H9 (cell line): ENCODE measurements around the gene AQP3. TPM values are rescaled to one million over a fixed set of nuclear protein-coding genes. Genes with fewer than 3 reads are reported as not detected.

Experiments used
- DNase-seq: peaks from one replicate; pipeline ENCODE4 v3.0.0-alpha.2; 2017
- H2AFZ ChIP-seq: one replicate; pipeline ENCODE4 v1.6.1; 2013; ENCODE audit warnings: mild to moderate bottlenecking, low read length, control low read depth, moderate library complexity
- H2AK5ac ChIP-seq: 2 replicates; pipeline ENCODE4 v1.6.1; 2013; ENCODE audit warnings: low read length, control low read depth, mixed read lengths; ENCODE audit not compliant: insufficient read length
- H2BK120ac ChIP-seq: one replicate; pipeline ENCODE4 v1.6.1; 2013; ENCODE audit warnings: low read depth, mild to moderate bottlenecking, low read length, control low read depth, inconsistent platforms; ENCODE audit not compliant: poor library complexity, severe bottlenecking
- H2BK12ac ChIP-seq: 2 replicates; pipeline ENCODE4 v1.6.1; 2013; ENCODE audit warnings: low read length, control low read depth, mixed read lengths, low read depth; ENCODE audit not compliant: insufficient read length
- H2BK15ac ChIP-seq: 2 replicates; pipeline ENCODE4 v1.6.1; 2013; ENCODE audit warnings: low read depth, low read length, control low read depth
- H2BK20ac ChIP-seq: one replicate; pipeline ENCODE4 v1.6.1; 2013; ENCODE audit warnings: low read depth, mild to moderate bottlenecking, low read length, control low read depth, inconsistent platforms; ENCODE audit not compliant: poor library complexity, severe bottlenecking
- H2BK5ac ChIP-seq: 2 replicates; pipeline ENCODE4 v1.6.1; 2013; ENCODE audit warnings: low read length, control low read depth, mixed read lengths; ENCODE audit not compliant: insufficient read length
- H3K14ac ChIP-seq: 2 replicates; pipeline ENCODE4 v1.6.1; 2013; ENCODE audit warnings: low read length, control low read depth; ENCODE audit not compliant: insufficient read depth
- H3K18ac ChIP-seq: 2 replicates; pipeline ENCODE4 v1.6.1; 2013; ENCODE audit warnings: low read depth, mild to moderate bottlenecking, mixed read lengths, low read length, control low read depth; ENCODE audit not compliant: insufficient read length
- H3K23ac ChIP-seq: 2 replicates; pipeline ENCODE4 v1.6.1; 2013; ENCODE audit warnings: low read length, control low read depth, mixed read lengths, low read depth; ENCODE audit not compliant: insufficient read length
- H3K23me2 ChIP-seq: 2 replicates; pipeline ENCODE4 v1.6.1; 2013; ENCODE audit warnings: low read depth, mild to moderate bottlenecking, mixed read lengths, low read length, control low read depth; ENCODE audit not compliant: insufficient read length, poor library complexity, severe bottlenecking
- H3K27ac ChIP-seq: 2 replicates; pipeline ENCODE4 v1.5.1; 2013; ENCODE audit warnings: low read length, control low read depth, mixed read lengths, low read depth; ENCODE audit not compliant: insufficient read length
- H3K27me3 ChIP-seq: 2 replicates; pipeline ENCODE4 v1.6.1; 2013; ENCODE audit warnings: low read length, control low read depth, inconsistent platforms; ENCODE audit not compliant: insufficient read depth
- H3K4ac ChIP-seq: 2 replicates; pipeline ENCODE4 v1.6.1; 2013; ENCODE audit warnings: low read depth, mild to moderate bottlenecking, control low read depth, inconsistent platforms, low read length, moderate library complexity
- H3K4me1 ChIP-seq: 2 replicates; pipeline ENCODE4 v1.6.1; 2013; ENCODE audit warnings: low read length, control low read depth, inconsistent platforms; ENCODE audit not compliant: insufficient read depth
- H3K4me2 ChIP-seq: 2 replicates; pipeline ENCODE4 v1.6.1; 2013; ENCODE audit warnings: low read length, control low read depth, mixed read lengths; ENCODE audit not compliant: insufficient read length, insufficient read depth
- H3K56ac ChIP-seq: 2 replicates; pipeline ENCODE4 v1.6.1; 2013; ENCODE audit warnings: low read depth, mild to moderate bottlenecking, mixed read lengths, low read length, control low read depth; ENCODE audit not compliant: insufficient read length
- H3K79me1 ChIP-seq: 2 replicates; pipeline ENCODE4 v1.6.1; 2013; ENCODE audit warnings: low read depth, mild to moderate bottlenecking, moderate library complexity, low read length, control low read depth, inconsistent platforms; ENCODE audit not compliant: insufficient read depth, poor library complexity, severe bottlenecking
- H3K79me2 ChIP-seq: 2 replicates; pipeline ENCODE4 v1.6.1; 2013; ENCODE audit warnings: low read length, control low read depth, inconsistent platforms; ENCODE audit not compliant: insufficient read depth
- H3K9ac ChIP-seq: 2 replicates; pipeline ENCODE4 v1.6.1; 2013; ENCODE audit warnings: low read length, control low read depth, mixed read lengths; ENCODE audit not compliant: insufficient read length; ENCODE audit errors: extremely low read depth
- H3K9me3 ChIP-seq: one replicate; pipeline ENCODE4 v1.6.1; 2013; ENCODE audit warnings: low read depth, low read length, inconsistent platforms; ENCODE audit not compliant: control insufficient read depth
- H3T11ph ChIP-seq: one replicate; pipeline ENCODE4 v1.6.1; 2013; ENCODE audit warnings: mild to moderate bottlenecking, low read length, control low read depth, inconsistent platforms
- H4K20me1 ChIP-seq: one replicate; pipeline ENCODE4 v1.6.1; 2013; ENCODE audit not compliant: control insufficient read depth, insufficient read length, insufficient read depth
- H4K5ac ChIP-seq: 2 replicates; pipeline ENCODE4 v1.6.1; 2013; ENCODE audit warnings: low read depth, mild to moderate bottlenecking, mixed read lengths, low read length, control low read depth; ENCODE audit not compliant: insufficient read length
- H4K8ac ChIP-seq: replicated peaks from 2 replicates; pipeline ENCODE4 v1.6.1; 2013; ENCODE audit warnings: low read length, control low read depth, mixed read lengths, low read depth; ENCODE audit not compliant: insufficient read length
- H4K91ac ChIP-seq: 2 replicates; pipeline ENCODE4 v1.6.1; 2013; ENCODE audit warnings: low read depth, mild to moderate bottlenecking, moderate library complexity, mixed read lengths, low read length, control low read depth; ENCODE audit not compliant: insufficient read length
- H3K27ac Mint-ChIP-seq, 3 experiments: 2 replicates in 2 of 3; 3 replicates in 1 of 3; pipeline ENCODE4 v1.8.0; 2020 to 2021; ENCODE audit warnings: mixed read lengths in 3 of 3, mild to moderate bottlenecking in 1 of 3, moderate library complexity in 1 of 3
- H3K27me3 Mint-ChIP-seq: 2 replicates; pipeline ENCODE4 v1.8.0; 2021; ENCODE audit warnings: low read depth, mild to moderate bottlenecking, moderate library complexity, mixed read lengths
- H3K36me3 Mint-ChIP-seq, 3 experiments: 2 replicates in 2 of 3; 3 replicates in 1 of 3; pipeline ENCODE4 v1.8.0; 2020 to 2021; ENCODE audit warnings: low read depth in 3 of 3, mixed read lengths in 3 of 3; ENCODE audit not compliant: insufficient read depth in 1 of 3
- H3K4me1 Mint-ChIP-seq, 2 experiments: 2 replicates each; pipeline ENCODE4 v1.8.0; 2020; ENCODE audit warnings: mixed read lengths in 2 of 2
- H3K4me3 Mint-ChIP-seq, 2 experiments: 2 replicates in 1 of 2; 3 replicates in 1 of 2; pipeline ENCODE4 v1.8.0; 2020 to 2021; ENCODE audit warnings: mild to moderate bottlenecking in 2 of 2, mixed read lengths in 2 of 2, moderate library complexity in 1 of 2
- H3K9me3 Mint-ChIP-seq, 2 experiments: 2 replicates in 1 of 2; 3 replicates in 1 of 2; pipeline ENCODE4 v1.8.0; 2020; ENCODE audit warnings: mild to moderate bottlenecking in 2 of 2, mixed read lengths in 2 of 2, moderate library complexity in 1 of 2
- CTCF ChIP-seq: fragments of 200-600 bp; sonication (generic); conservative IDR thresholded peaks from 3 replicates; pipeline ENCODE4 v1.8.0; 2021; ENCODE audit warnings: antibody characterized with exemption, mild to moderate bottlenecking
- WGBS: extraction: QIAGEN DNeasy Blood & Tissue Kit; methylation state at CpG from one replicate; pipeline ENCODE4 v1.1.7; 2013; ENCODE audit warnings: missing lambda C conversion rate, low lambda C conversion rate, mixed read lengths; ENCODE audit not compliant: insufficient read length; ENCODE audit errors: extremely low coverage; 5-methylcytosine and 5-hydroxymethylcytosine counted together
- total RNA-seq: library from RNA; stranded (reverse); gene quantifications from 2 replicates; pipeline ENCODE4 v1.2.1, GENCODE V29; 2021

Gene AQP3
- total RNA-seq, 1 experiment from 2014 or later = 1.6 TPM

- no peaks in the 10 kb centered on the region for H3K27me3 ChIP-seq
- no peak overlapping the region for H2BK20ac ChIP-seq
- no peak overlapping the region for H3K9ac ChIP-seq
- H4K91ac ChIP-seq = no peak overlapping the region
- H3K9me3 Mint-ChIP-seq = peaks cover 0 to 3% of the 10 kb centered on the region in 2 experiments; a peak in 1 of 5 replicates
- H3K4me1 ChIP-seq = no peaks in the 10 kb centered on the region
- H3T11ph ChIP-seq = no peak overlapping the region
- no peak overlapping the region for H4K5ac ChIP-seq
- no peaks in the 10 kb centered on the region for H3K36me3 Mint-ChIP-seq
- H3K23ac ChIP-seq = no peak overlapping the region
- H3K4ac ChIP-seq = no peak overlapping the region
- no peak for DNase-seq
- no peak overlapping the region for H4K8ac ChIP-seq
- no peak overlapping the region for H3K27ac ChIP-seq
- no peak overlapping the region for H2AK5ac ChIP-seq
- no peak overlapping the region for H3K27ac Mint-ChIP-seq
- H3K4me2 ChIP-seq = no peak overlapping the region
- no peak overlapping the region for H2BK5ac ChIP-seq
- TF ChIP-seq CTCF = no peak
- H3K56ac ChIP-seq = no peak overlapping the region
- H3K23me2 ChIP-seq = no peaks in the 10 kb centered on the region
- H4K20me1 ChIP-seq = no peaks in the 10 kb centered on the region
- no peaks in the 10 kb centered on the region for H3K79me1 ChIP-seq
- H3K27me3 Mint-ChIP-seq = no peaks in the 10 kb centered on the region
- H2BK12ac ChIP-seq = no peak overlapping the region
- no peak overlapping the region for H2BK15ac ChIP-seq
- H3K14ac ChIP-seq = no peak overlapping the region; the same call in 1 of the 2 replicates
- no peak overlapping the region for H2AFZ ChIP-seq
- no peak overlapping the region for H3K18ac ChIP-seq
- no peak overlapping the region for H2BK120ac ChIP-seq
- H3K4me3 Mint-ChIP-seq = no peak overlapping the region; a peak in 1 of 5 replicates
- H3K79me2 ChIP-seq = no peaks in the 10 kb centered on the region
- no peaks in the 10 kb centered on the region for H3K9me3 ChIP-seq
- no peaks in the 10 kb centered on the region for H3K4me1 Mint-ChIP-seq
- no CpG with 5 or more reads among the region's 7 CpGs for WGBS
Measured at GRCh38 chr9:33426843-33427293, 20.5 kb downstream of the AQP3 start.
